Parathyroid adenoma (tissue), 2 donors: ENCODE results near the gene CDH4.

Source experiments
- H2AFZ ChIP-seq: fragments of 300-600 bp; sonication (generic); one replicate; pipeline ENCODE4 v1.7.0; 2017; ENCODE audit warnings: antibody characterized with exemption, mild to moderate bottlenecking
- H3K27ac ChIP-seq: fragments of 300-600 bp; sonication (generic); one replicate; pipeline ENCODE4 v1.7.0; 2017
- H3K27me3 ChIP-seq: fragments of 300-600 bp; sonication (generic); one replicate; pipeline ENCODE4 v1.7.0; 2017; ENCODE audit warnings: low read length; ENCODE audit not compliant: control insufficient read depth, insufficient read depth
- H3K36me3 ChIP-seq: fragments of 300-600 bp; sonication (generic); one replicate; pipeline ENCODE4 v1.7.0; 2017; ENCODE audit warnings: low read length; ENCODE audit not compliant: control insufficient read depth, insufficient read depth
- H3K4me1 ChIP-seq: fragments of 300-600 bp; sonication (generic); one replicate; pipeline ENCODE4 v1.7.0; 2017; ENCODE audit warnings: control low read depth
- H3K4me2 ChIP-seq: fragments of 300-600 bp; sonication (generic); one replicate; pipeline ENCODE4 v1.7.0; 2017; ENCODE audit warnings: low read length
- H3K4me3 ChIP-seq: fragments of 300-600 bp; sonication (generic); one replicate; pipeline ENCODE4 v1.7.0; 2017; ENCODE audit warnings: low read depth, low read length
- H3K79me2 ChIP-seq: fragments of 300-600 bp; sonication (generic); one replicate; pipeline ENCODE4 v1.7.0; 2017; ENCODE audit warnings: control low read depth
- H3K9ac ChIP-seq: fragments of 300-600 bp; sonication (generic); one replicate; pipeline ENCODE4 v1.7.0; 2017; ENCODE audit warnings: mild to moderate bottlenecking
- H3K9me3 ChIP-seq: fragments of 300-600 bp; sonication (generic); one replicate; pipeline ENCODE4 v1.7.0; 2017; ENCODE audit warnings: low read length; ENCODE audit not compliant: control insufficient read depth
- CTCF ChIP-seq: fragments of 300-600 bp; sonication (generic); IDR thresholded peaks from one replicate; pipeline ENCODE4 v1.7.0; 2017; ENCODE audit warnings: antibody characterized with exemption, mild to moderate bottlenecking
- donor health status: primary hyperparathyroidism.

CDH4 gene

GRCh38 chr20:61762886-61763739 is 511.1 kb downstream of the CDH4 start:
- no peaks in the 10 kb centered on the region for H3K36me3 ChIP-seq
- H3K4me1 ChIP-seq, result no peaks in the 10 kb centered on the region
- H3K4me2 ChIP-seq, result no peak overlapping the region
- no peaks in the 10 kb centered on the region for H3K79me2 ChIP-seq
- no peaks in the 10 kb centered on the region for H3K9me3 ChIP-seq
- H2AFZ ChIP-seq, result no peak overlapping the region
- H3K4me3 ChIP-seq, result no peak overlapping the region
- H3K27ac ChIP-seq, result no peak overlapping the region
- no peak for TF ChIP-seq CTCF
- H3K27me3 ChIP-seq, result no peaks in the 10 kb centered on the region
- no peak overlapping the region for H3K9ac ChIP-seq

DNA sequence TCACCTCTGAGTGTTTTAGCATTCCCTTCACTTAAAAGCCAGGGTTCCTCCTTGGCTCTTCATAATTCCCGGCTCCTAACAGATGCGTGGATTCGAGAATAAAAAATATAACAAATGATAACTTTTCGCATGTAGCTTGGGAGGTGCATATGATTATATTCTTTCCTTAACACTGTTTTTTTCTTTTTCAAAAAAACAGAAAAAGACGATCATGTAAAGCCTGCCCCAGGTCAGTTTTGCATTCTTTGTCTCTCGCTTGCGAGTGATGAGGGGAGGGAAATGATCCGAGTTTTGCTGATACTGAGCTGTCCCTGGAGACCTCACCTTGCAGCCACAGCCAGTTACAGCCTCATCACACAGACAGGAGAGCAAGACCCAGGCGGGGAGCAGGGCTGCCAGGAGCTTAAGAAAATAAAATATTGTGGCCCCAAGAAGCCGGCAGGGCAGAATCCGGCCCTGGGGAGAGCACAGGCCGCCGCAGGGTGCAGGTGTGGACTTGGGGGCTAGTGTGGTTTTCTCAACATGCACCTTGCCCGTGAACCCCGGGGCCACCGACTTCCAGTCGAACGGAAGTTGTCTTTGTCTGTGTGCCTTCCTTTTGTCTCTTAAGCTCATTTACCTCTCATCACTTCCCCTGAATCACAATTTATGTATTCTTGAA is 511.8 kb downstream of the CDH4 start:
- Histone ChIP-seq H2AFZ (no peak overlapping the region), H3K9me3 (no peaks in the 10 kb centered on the region), H3K36me3 (no peaks in the 10 kb centered on the region), H3K79me2 (no peaks in the 10 kb centered on the region), H3K9ac (no peak overlapping the region), H3K4me1 (no peaks in the 10 kb centered on the region), H3K27me3 (no peaks in the 10 kb centered on the region), H3K4me2 (no peak overlapping the region), H3K4me3 (no peak overlapping the region), H3K27ac (no peak overlapping the region)
- no peak for TF ChIP-seq CTCF

GRCh38 chr20:61764471-61765025 is 512.5 kb downstream of the CDH4 start:
- Histone ChIP-seq H3K9me3 (no peaks in the 10 kb centered on the region), H3K4me1 (no peaks in the 10 kb centered on the region), H2AFZ (no peak overlapping the region), H3K27me3 (no peaks in the 10 kb centered on the region), H3K4me3 (no peak overlapping the region), H3K27ac (no peak overlapping the region), H3K4me2 (no peak overlapping the region), H3K9ac (no peak overlapping the region), H3K79me2 (no peaks in the 10 kb centered on the region), H3K36me3 (no peaks in the 10 kb centered on the region)
- TF ChIP-seq CTCF, result no peak

GRCh38 chr20:61765081-61765870 is 513.2 kb downstream of the CDH4 start:
- no peak for TF ChIP-seq CTCF
- Histone ChIP-seq H3K9ac (no peak overlapping the region), H3K36me3 (no peaks in the 10 kb centered on the region), H2AFZ (no peak overlapping the region), H3K27me3 (no peaks in the 10 kb centered on the region), H3K9me3 (no peaks in the 10 kb centered on the region), H3K27ac (no peak overlapping the region), H3K4me3 (no peak overlapping the region), H3K4me2 (no peak overlapping the region), H3K4me1 (no peaks in the 10 kb centered on the region), H3K79me2 (no peaks in the 10 kb centered on the region)
